ENCODE results near the gene THBS3. TPM values are rescaled to one million over a fixed set of nuclear protein-coding genes. Genes with fewer than 3 reads are reported as not detected.
"Not testable (repeated sequence)": the region's sequence is repeated elsewhere in the genome, so short reads cannot be mapped to it uniquely, and the experiment has no call there.

THBS3 gene
- total RNA-seq, 5 donors from 2014 or later (not counting 1 experiment from before 2014, with no cell fraction given): 24.1 to 43.9 (median 34.0) TPM

DNA sequence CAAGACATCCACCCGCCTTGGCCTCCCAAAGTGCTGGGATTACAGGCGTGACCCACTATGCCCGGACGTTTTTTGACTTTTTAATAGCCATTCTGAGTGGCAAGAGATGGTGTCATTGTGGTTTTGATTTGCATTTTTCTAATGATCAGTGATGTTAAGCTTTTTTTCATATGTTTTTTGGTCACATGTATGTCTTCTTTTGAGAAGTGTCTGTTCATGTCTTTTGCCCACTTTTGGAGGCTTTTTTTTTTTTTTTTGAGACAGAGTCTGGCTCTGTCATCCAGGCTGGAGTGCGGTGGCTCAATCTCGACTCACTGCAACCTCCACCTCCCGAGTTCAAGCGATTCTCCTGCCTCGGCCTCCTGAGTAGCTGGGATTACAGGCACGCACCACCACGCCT is 43.1 kb downstream of the THBS3 start:
- H3K9me3 ChIP-seq; H3K4me3 ChIP-seq (ENCODE audit: control insufficient read depth in 1 of 2, extremely low read depth in 1 of 2, low read length in 1 of 2); DNase-seq; H3K9me3 Mint-ChIP-seq; H3K4me3 Mint-ChIP-seq; ATAC-seq (replicated peaks in 1 of 4); H3K27me3 Mint-ChIP-seq; H3K27ac ChIP-seq (ENCODE audit: low read length); H3K27ac Mint-ChIP-seq; H3K36me3 Mint-ChIP-seq: not testable (repeated sequence)
- peaks cover 0 to 12% of the 10 kb centered on the region in 2 donors for H3K36me3 ChIP-seq (ENCODE audit: control insufficient read depth in 2 of 2, extremely low read depth in 1 of 2, insufficient read depth in 1 of 2, low read length in 1 of 2)
- ChIA-PET CTCF (interaction anchor here (0.6 to 1.8 kb wide), 4 partner anchors 36 to 78 kb away, joined by 3 to 7 read pairs (median 5); no protein-coding TSS in a partner anchor), POLR2A (interaction anchor here in 1 of 2 donors (0.7 kb wide), 1 partner anchor 9 kb away, joined by 20 read pairs; the partner anchor contains the start of gene KRTCAP2)
- no CpG with 5 or more reads among the region's 11 CpGs for WGBS (ENCODE audit: insufficient coverage)
- H3K27me3 ChIP-seq (replicated peaks in 1 of 2; ENCODE audit: control insufficient read depth in 2 of 2, extremely low read depth in 1 of 2, insufficient read depth in 2 of 2, low read length in 1 of 2): peaks cover 0 to 11% of the 10 kb centered on the region in 2 experiments
- H3K4me1 ChIP-seq (ENCODE audit: control insufficient read depth in 1 of 2, extremely low read depth in 1 of 2, insufficient read depth in 2 of 2, low read length in 2 of 2): peaks cover 7 to 15% of the 10 kb centered on the region in 2 experiments
- peaks cover 13 to 17% (median 14%) of the 10 kb centered on the region in 3 donors for H3K4me1 Mint-ChIP-seq

DNA sequence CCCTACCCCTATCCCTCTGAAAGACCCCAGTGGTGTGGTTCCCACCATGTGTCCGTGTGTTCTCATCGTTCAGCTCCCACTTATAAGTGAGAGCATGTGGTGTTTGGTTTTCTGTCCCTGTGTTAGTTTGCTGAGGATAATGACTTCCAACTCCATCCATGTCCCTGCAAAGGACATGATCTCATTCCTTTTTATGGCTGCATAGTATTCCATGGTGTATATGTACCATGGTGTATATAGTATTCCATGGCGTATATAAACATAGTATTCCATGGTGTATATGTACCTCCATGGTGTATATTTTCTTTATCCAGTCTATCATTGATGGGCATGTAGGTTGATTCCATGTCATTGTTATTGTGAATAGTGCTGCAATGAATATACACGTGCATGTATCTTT is 43.9 kb downstream of the THBS3 start:
- H3K4me3 ChIP-seq (ENCODE audit: control insufficient read depth in 1 of 2, extremely low read depth in 1 of 2, low read length in 1 of 2); H3K27me3 Mint-ChIP-seq; H3K27ac ChIP-seq (ENCODE audit: low read length); ATAC-seq (replicated peaks in 1 of 4); POLR2A ChIA-PET; H3K27ac Mint-ChIP-seq; H3K36me3 ChIP-seq (ENCODE audit: control insufficient read depth in 2 of 2, extremely low read depth in 1 of 2, insufficient read depth in 1 of 2, low read length in 1 of 2); H3K9me3 ChIP-seq; H3K4me3 Mint-ChIP-seq; H3K36me3 Mint-ChIP-seq; H3K9me3 Mint-ChIP-seq; DNase-seq: not testable (repeated sequence)
- WGBS (ENCODE audit: insufficient coverage): no CpG with 5 or more reads among the region's 4 CpGs
- CTCF ChIA-PET: interaction anchor here in 1 of 2 donors (0.9 kb wide), 1 partner anchor 68 kb away, joined by 3 read pairs; no protein-coding TSS in a partner anchor
- H3K4me1 Mint-ChIP-seq: peaks cover 11 to 13% (median 12%) of the 10 kb centered on the region in 3 donors
- Histone ChIP-seq H3K27me3 (replicated peaks in 1 of 2; ENCODE audit: control insufficient read depth in 2 of 2, extremely low read depth in 1 of 2, insufficient read depth in 2 of 2, low read length in 1 of 2) (peaks cover 0 to 11% of the 10 kb centered on the region in 2 experiments), H3K4me1 (ENCODE audit: control insufficient read depth in 1 of 2, extremely low read depth in 1 of 2, insufficient read depth in 2 of 2, low read length in 2 of 2) (peaks cover 7 to 15% of the 10 kb centered on the region in 2 experiments)

DNA sequence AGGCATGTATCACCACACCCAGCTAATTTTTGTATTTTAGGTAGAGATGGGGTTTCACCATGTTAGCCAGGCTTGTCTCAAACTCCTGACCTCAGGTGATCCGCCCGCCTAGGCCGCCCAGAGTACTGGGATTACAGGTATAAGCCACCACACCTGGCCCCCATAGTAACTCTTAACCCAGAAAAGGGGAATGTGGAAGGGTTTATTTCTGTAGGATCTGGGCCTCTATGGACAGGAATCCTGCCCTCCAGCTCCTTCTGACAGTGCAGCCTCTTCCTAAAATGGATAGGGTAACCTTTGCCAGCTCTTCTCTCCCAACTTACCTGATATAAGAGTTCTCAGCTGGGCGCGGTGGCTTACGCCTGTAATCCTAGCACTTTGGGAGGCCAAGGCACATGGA is 45.1 kb downstream of the THBS3 start:
- not testable (repeated sequence) for H3K9me3 Mint-ChIP-seq; H3K9me3 ChIP-seq; H3K4me1 Mint-ChIP-seq; H3K36me3 ChIP-seq (ENCODE audit: control insufficient read depth in 2 of 2, extremely low read depth in 1 of 2, insufficient read depth in 1 of 2, low read length in 1 of 2); DNase-seq; H3K4me3 Mint-ChIP-seq; H3K27me3 Mint-ChIP-seq; H3K27ac ChIP-seq (ENCODE audit: low read length); ATAC-seq (replicated peaks in 1 of 4); H3K36me3 Mint-ChIP-seq; H3K27me3 ChIP-seq (replicated peaks in 1 of 2; ENCODE audit: control insufficient read depth in 2 of 2, extremely low read depth in 1 of 2, insufficient read depth in 2 of 2, low read length in 1 of 2); H3K27ac Mint-ChIP-seq; H3K4me3 ChIP-seq (ENCODE audit: control insufficient read depth in 1 of 2, extremely low read depth in 1 of 2, low read length in 1 of 2)
- H3K4me1 ChIP-seq (ENCODE audit: control insufficient read depth in 1 of 2, extremely low read depth in 1 of 2, insufficient read depth in 2 of 2, low read length in 2 of 2): peaks cover 6 to 11% of the 10 kb centered on the region in 2 experiments
- POLR2A ChIA-PET: interaction anchor here in 1 of 2 donors (0.7 kb wide), 1 partner anchor 409 kb away, joined by 9 read pairs; no protein-coding TSS in a partner anchor
- CTCF ChIA-PET: interaction anchor here in 1 of 2 donors (0.7 to 1.2 kb wide), 3 partner anchors 10 to 659 kb away, joined by 4 to 6 read pairs (median 4); partner anchors contain the start of gene KRTCAP2
- WGBS (ENCODE audit: insufficient coverage): 96% methylated on average over 3 of the region's 6 CpGs

DNA sequence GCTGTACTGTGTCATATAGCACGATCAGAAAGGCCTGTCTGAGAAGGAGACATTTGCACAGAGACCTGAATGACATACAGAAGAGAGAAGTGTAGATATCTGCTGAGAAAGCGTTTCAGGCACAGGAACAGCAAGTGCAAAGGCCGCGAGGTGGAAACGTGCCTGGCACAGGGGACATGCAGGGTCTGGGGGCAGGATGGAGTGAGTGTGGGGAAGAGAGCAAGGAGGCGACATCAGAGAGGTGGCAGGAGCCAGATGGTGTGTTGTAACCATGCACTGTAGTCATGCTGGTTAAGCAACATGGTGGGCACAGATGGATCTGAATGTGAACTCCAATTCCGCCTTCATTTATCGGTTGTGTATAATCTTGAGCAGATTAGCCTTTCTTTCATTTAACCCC is 47.6 kb downstream of the THBS3 start:
- Mint-ChIP-seq H3K27me3 (no peaks in the 10 kb centered on the region), H3K36me3 (no peaks in the 10 kb centered on the region), H3K4me1 (no peaks in the 10 kb centered on the region), H3K4me3 (no peak overlapping the region), H3K9me3 (no peaks in the 10 kb centered on the region), H3K27ac (no peak overlapping the region)
- H3K9me3 ChIP-seq: no peaks in the 10 kb centered on the region
- CTCF ChIA-PET: no interaction called here
- H3K36me3 ChIP-seq (ENCODE audit: control insufficient read depth in 2 of 2, extremely low read depth in 1 of 2, insufficient read depth in 1 of 2, low read length in 1 of 2): no peaks in the 10 kb centered on the region
- WGBS (ENCODE audit: insufficient coverage): 74% methylated on average over 6 of the region's 8 CpGs
- no peak overlapping the region for H3K27ac ChIP-seq (ENCODE audit: low read length)
- H3K4me1 ChIP-seq (ENCODE audit: control insufficient read depth in 1 of 2, extremely low read depth in 1 of 2, insufficient read depth in 2 of 2, low read length in 2 of 2): no peaks in the 10 kb centered on the region
- ATAC-seq (replicated peaks in 1 of 4) (no peak), DNase-seq (no peak)
- POLR2A ChIA-PET: no interaction called here
- H3K4me3 ChIP-seq (ENCODE audit: control insufficient read depth in 1 of 2, extremely low read depth in 1 of 2, low read length in 1 of 2): no peak overlapping the region
- no peaks in the 10 kb centered on the region for H3K27me3 ChIP-seq (replicated peaks in 1 of 2; ENCODE audit: control insufficient read depth in 2 of 2, extremely low read depth in 1 of 2, insufficient read depth in 2 of 2, low read length in 1 of 2)

DNA sequence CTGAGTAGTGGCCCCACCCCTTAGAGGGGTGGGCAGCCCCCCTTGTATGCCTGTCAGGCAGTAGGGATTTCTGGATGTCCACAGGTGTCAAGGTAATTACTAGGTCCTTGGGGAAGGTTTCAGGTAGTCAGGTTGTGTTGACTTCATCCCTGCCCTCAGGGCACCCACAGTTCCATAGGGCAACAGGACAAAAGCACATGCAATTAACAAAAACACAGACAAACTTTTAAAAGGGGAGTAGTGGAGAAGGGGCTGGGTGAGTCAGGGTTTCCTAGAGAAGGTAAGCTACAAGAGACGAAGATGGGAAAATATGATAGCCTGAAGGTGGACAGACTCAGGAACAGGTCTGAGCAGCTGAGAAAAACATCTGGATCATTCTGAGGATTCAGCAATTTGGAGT is 48.7 kb downstream of the THBS3 start:
- H3K27me3 ChIP-seq (replicated peaks in 1 of 2; ENCODE audit: control insufficient read depth in 2 of 2, extremely low read depth in 1 of 2, insufficient read depth in 2 of 2, low read length in 1 of 2): no peaks in the 10 kb centered on the region
- H3K27ac ChIP-seq (ENCODE audit: low read length): no peak overlapping the region
- Mint-ChIP-seq H3K4me3 (no peak overlapping the region), H3K36me3 (no peaks in the 10 kb centered on the region), H3K27ac (no peak overlapping the region), H3K4me1 (no peaks in the 10 kb centered on the region), H3K9me3 (no peaks in the 10 kb centered on the region), H3K27me3 (no peaks in the 10 kb centered on the region)
- H3K4me1 ChIP-seq (ENCODE audit: control insufficient read depth in 1 of 2, extremely low read depth in 1 of 2, insufficient read depth in 2 of 2, low read length in 2 of 2): no peaks in the 10 kb centered on the region
- 83% methylated on average over 1 of the region's 1 CpG for WGBS (ENCODE audit: insufficient coverage)
- ATAC-seq (replicated peaks in 1 of 4) (no peak), DNase-seq (no peak)
- POLR2A ChIA-PET: no interaction called here
- CTCF ChIA-PET: no interaction called here
- no peaks in the 10 kb centered on the region for H3K36me3 ChIP-seq (ENCODE audit: control insufficient read depth in 2 of 2, extremely low read depth in 1 of 2, insufficient read depth in 1 of 2, low read length in 1 of 2)
- H3K4me3 ChIP-seq (ENCODE audit: control insufficient read depth in 1 of 2, extremely low read depth in 1 of 2, low read length in 1 of 2): no peak overlapping the region
- no peaks in the 10 kb centered on the region for H3K9me3 ChIP-seq

DNA sequence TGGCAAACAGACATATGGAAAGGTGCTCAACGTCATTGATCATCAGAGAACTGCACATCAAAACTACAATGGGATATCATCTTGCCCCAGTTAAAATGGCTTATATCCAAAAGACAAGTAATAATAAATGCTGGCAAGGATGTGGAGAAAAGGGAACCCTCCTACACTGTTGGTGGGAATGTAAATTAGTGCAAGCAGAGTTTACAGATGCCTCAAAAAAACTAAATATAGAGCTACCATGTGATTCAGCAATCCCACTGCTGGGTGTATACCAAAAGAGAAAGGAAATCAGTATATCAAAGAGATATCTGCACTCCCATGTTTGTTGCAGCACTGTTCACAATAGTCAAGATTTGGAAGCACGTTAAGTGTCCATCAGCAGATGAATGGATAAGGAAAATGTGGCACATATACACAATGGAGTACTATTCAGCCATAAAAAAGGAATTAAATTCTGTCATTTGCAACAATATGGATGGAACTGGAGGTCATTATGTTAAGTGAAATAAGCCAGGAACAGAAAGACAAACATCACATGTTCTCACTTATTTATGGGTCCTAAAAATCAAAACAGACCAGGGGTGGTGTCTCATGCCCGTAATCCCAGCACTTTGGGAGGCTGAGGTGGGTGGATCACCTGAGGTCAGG is 51.6 kb downstream of the THBS3 start:
- ATAC-seq (replicated peaks in 1 of 4); H3K36me3 ChIP-seq (ENCODE audit: control insufficient read depth in 2 of 2, extremely low read depth in 1 of 2, insufficient read depth in 1 of 2, low read length in 1 of 2); H3K9me3 ChIP-seq; H3K27me3 Mint-ChIP-seq; H3K36me3 Mint-ChIP-seq; POLR2A ChIA-PET; DNase-seq; H3K9me3 Mint-ChIP-seq; H3K27ac Mint-ChIP-seq; H3K27ac ChIP-seq (ENCODE audit: low read length); H3K4me1 ChIP-seq (ENCODE audit: control insufficient read depth in 1 of 2, extremely low read depth in 1 of 2, insufficient read depth in 2 of 2, low read length in 2 of 2); H3K4me3 ChIP-seq (ENCODE audit: control insufficient read depth in 1 of 2, extremely low read depth in 1 of 2, low read length in 1 of 2); H3K4me1 Mint-ChIP-seq; H3K4me3 Mint-ChIP-seq: not testable (repeated sequence)
- no CpG with 5 or more reads among the region's 3 CpGs for WGBS (ENCODE audit: insufficient coverage)
- CTCF ChIA-PET: interaction anchor here in 1 of 2 donors (0.6 kb wide), 1 partner anchor 1069 kb away, joined by 4 read pairs; no protein-coding TSS in a partner anchor
- H3K27me3 ChIP-seq (replicated peaks in 1 of 2; ENCODE audit: control insufficient read depth in 2 of 2, extremely low read depth in 1 of 2, insufficient read depth in 2 of 2, low read length in 1 of 2): peaks cover 0 to 10% of the 10 kb centered on the region in 2 experiments

Data from T-cell (primary cell).